ENCODE results near the gene PLCD3. TPM values are rescaled to one million over a fixed set of nuclear protein-coding genes. Genes with fewer than 3 reads are reported as not detected.

PLCD3 gene
- total and polyA plus RNA-seq, 9 of the 15 experiments (the other 6 are each of a cell fraction or from before 2014, with no cell fraction given): 0.20 to 22.6 (median 7.5) TPM

DNA sequence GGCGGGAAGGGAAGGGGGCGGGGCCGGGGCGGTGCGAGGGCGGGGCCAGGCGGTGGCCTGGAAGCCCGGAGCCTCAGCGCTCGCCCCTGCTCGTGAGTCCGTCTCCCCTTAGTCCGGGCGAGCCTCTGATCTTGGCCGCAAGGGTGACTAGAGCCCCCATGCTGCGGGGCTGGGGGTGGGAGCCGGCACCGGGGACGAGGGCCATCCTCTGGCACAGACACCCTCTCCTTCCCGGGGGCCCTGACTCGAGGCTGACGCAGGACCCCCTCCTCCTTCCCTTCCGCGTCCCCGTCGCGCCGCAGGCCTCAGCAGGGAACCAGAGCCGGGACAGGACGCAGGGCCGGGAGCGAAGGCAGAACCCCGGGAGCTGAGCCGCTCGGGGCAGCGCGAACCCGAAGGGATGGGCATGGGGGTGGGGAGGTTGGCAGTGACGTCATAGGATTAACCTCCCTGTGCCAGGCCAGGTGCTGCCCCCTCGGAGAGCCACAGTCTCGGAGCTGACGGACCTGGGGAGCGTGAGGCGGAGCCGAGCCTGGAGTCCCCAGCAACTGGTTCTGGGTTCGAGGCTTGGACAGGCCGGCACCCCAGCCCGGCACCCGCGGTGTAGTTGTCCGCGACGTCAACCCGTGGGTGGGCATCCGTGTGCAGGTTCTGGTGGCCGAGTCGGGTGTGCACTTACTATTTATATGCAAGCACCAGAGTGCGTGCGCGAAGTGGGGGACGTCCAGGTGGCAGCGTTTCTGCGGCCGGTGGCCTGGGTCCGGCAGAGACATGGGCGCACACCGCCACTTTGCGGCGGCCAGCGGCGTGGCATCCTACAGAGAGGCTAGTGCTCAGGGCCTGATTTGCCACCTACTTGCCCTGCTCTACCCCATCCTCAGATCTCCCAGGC lies 503 bp upstream of the PLCD3 start (continued):
- TF ChIP-seq, protein P1, sequence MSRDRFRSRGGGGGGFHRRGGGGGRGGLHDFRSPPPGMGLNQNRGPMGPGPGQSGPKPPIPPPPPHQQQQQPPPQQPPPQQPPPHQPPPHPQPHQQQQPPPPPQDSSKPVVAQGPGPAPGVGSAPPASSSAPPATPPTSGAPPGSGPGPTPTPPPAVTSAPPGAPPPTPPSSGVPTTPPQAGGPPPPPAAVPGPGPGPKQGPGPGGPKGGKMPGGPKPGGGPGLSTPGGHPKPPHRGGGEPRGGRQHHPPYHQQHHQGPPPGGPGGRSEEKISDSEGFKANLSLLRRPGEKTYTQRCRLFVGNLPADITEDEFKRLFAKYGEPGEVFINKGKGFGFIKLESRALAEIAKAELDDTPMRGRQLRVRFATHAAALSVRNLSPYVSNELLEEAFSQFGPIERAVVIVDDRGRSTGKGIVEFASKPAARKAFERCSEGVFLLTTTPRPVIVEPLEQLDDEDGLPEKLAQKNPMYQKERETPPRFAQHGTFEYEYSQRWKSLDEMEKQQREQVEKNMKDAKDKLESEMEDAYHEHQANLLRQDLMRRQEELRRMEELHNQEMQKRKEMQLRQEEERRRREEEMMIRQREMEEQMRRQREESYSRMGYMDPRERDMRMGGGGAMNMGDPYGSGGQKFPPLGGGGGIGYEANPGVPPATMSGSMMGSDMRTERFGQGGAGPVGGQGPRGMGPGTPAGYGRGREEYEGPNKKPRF (IDR thresholded peaks at IDR 0.05; ENCODE audit: low read depth, low read length): no peak
- TF ChIP-seq, protein P2, sequence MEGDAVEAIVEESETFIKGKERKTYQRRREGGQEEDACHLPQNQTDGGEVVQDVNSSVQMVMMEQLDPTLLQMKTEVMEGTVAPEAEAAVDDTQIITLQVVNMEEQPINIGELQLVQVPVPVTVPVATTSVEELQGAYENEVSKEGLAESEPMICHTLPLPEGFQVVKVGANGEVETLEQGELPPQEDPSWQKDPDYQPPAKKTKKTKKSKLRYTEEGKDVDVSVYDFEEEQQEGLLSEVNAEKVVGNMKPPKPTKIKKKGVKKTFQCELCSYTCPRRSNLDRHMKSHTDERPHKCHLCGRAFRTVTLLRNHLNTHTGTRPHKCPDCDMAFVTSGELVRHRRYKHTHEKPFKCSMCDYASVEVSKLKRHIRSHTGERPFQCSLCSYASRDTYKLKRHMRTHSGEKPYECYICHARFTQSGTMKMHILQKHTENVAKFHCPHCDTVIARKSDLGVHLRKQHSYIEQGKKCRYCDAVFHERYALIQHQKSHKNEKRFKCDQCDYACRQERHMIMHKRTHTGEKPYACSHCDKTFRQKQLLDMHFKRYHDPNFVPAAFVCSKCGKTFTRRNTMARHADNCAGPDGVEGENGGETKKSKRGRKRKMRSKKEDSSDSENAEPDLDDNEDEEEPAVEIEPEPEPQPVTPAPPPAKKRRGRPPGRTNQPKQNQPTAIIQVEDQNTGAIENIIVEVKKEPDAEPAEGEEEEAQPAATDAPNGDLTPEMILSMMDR (IDR thresholded peaks at IDR 0.05 in 2 of 3, conservative IDR thresholded peaks at IDR 0.05 in 1 of 3; ENCODE audit: insufficient read depth in 2 of 3, low read depth in 1 of 3, low read length in 3 of 3): peak; percentile 84 to 89 (median 86)
- TF ChIP-seq ZNF764 (CRISPR knock-in tag; IDR thresholded peaks at IDR 0.05; ENCODE audit: low read depth) (peak; percentile 99), RBM14 (IDR thresholded peaks at IDR 0.05; ENCODE audit: borderline replicate concordance, insufficient read depth, low read depth, low read length) (0 out of 2 replicates have a peak, but pooled peaks have one; percentile 48), MYBL2 (IDR thresholded peaks at IDR 0.05; ENCODE audit: low read depth) (no peak), MYBL2 (CRISPR knock-in tag; IDR thresholded peaks at IDR 0.05; ENCODE audit: borderline replicate concordance) (no peak), TCF7 (IDR thresholded peaks at IDR 0.05; ENCODE audit: borderline replicate concordance) (no peak; the same call in 1 of the 2 replicates), ZNF696 (CRISPR knock-in tag; conservative IDR thresholded peaks at IDR 0.05) (no peak), SETDB1 (IDR thresholded peaks at IDR 0.05; ENCODE audit: low read length) (no peak), CBX8 (IDR thresholded peaks at IDR 0.05; ENCODE audit: borderline replicate concordance, extremely low read depth, low read depth, low read length, poor library complexity, severe bottlenecking) (no peak), ILF3 (IDR thresholded peaks at IDR 0.05; ENCODE audit: borderline replicate concordance) (no peak), TEAD1 (CRISPR knock-in tag; IDR thresholded peaks at IDR 0.05) (no peak), CC2D1A (IDR thresholded peaks at IDR 0.05) (no peak), HDAC8 (tag; IDR thresholded peaks at IDR 0.05) (0 out of 2 replicates have a peak, but pooled peaks have one; percentile 26)
- TF ChIP-seq, protein P3, sequence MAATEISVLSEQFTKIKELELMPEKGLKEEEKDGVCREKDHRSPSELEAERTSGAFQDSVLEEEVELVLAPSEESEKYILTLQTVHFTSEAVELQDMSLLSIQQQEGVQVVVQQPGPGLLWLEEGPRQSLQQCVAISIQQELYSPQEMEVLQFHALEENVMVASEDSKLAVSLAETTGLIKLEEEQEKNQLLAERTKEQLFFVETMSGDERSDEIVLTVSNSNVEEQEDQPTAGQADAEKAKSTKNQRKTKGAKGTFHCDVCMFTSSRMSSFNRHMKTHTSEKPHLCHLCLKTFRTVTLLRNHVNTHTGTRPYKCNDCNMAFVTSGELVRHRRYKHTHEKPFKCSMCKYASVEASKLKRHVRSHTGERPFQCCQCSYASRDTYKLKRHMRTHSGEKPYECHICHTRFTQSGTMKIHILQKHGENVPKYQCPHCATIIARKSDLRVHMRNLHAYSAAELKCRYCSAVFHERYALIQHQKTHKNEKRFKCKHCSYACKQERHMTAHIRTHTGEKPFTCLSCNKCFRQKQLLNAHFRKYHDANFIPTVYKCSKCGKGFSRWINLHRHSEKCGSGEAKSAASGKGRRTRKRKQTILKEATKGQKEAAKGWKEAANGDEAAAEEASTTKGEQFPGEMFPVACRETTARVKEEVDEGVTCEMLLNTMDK (IDR thresholded peaks at IDR 0.05; ENCODE audit: borderline replicate concordance, insufficient read depth, low read depth, low read length, poor library complexity, severe bottlenecking): no peak
- TF ChIP-seq, protein P4, sequence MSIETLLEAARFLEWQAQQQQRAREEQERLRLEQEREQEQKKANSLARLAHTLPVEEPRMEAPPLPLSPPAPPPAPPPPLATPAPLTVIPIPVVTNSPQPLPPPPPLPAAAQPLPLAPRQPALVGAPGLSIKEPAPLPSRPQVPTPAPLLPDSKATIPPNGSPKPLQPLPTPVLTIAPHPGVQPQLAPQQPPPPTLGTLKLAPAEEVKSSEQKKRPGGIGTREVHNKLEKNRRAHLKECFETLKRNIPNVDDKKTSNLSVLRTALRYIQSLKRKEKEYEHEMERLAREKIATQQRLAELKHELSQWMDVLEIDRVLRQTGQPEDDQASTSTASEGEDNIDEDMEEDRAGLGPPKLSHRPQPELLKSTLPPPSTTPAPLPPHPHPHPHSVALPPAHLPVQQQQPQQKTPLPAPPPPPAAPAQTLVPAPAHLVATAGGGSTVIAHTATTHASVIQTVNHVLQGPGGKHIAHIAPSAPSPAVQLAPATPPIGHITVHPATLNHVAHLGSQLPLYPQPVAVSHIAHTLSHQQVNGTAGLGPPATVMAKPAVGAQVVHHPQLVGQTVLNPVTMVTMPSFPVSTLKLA (conservative IDR thresholded peaks at IDR 0.05): peak; percentile 22 to 33; a peak in 2 of 4 replicates

Data from K562 (cell line).